AG08395 (cell line): ENCODE results near the gene TEX48.

Source experiments
- DNase-seq: peaks from one replicate; pipeline ENCODE4 v3.0.0; 2012; ENCODE audit warnings: mixed read lengths, low spot score

TEX48 gene, protein sequence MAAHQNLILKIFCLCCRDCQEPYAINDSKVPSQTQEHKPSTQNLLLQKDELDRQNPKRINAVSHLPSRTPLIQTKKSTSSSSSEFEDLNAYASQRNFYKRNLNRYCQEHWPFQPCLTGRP

DNA sequence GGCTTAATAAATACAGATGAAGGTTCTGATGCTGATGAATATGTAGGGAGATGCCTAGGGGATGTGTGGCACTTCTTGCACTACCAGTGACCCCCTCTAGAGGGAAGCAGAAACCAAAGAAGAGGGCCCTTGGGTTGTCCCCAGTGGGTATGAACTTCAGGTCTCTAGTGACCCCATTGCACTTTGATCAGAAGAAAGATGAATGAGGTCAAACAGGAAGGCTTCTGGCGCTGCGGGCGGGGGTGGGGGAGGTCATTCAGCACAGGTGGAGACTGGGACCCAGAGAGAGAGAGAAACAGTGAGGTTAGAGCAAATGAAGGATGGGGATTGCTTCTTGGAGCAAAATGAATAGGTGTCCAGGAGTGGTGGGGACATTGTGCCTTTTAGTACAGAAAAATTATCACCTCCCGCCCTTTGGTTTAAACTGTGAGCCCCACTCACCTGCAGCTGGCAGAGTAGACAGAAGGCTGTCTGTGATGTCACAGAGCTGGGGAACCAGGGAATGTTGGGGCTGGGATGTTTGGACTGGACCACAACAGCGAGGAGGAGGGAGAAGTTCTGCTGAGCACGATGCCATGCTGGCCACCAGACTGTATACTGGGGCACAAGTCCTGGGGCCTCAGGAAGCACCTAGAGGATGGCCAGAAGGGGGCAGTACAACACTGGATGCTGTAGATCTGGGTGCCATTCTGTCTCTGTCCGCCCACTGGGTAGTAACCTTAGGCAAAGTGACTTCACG is at the start of gene TEX48:
Gene TEX48, minus strand, starts transcription at position 599 of the 739 bp plus-strand sequence. CDS start 10,469 bp downstream, outside the sequence.
- peak; percentile 69 for DNase-seq

DNA sequence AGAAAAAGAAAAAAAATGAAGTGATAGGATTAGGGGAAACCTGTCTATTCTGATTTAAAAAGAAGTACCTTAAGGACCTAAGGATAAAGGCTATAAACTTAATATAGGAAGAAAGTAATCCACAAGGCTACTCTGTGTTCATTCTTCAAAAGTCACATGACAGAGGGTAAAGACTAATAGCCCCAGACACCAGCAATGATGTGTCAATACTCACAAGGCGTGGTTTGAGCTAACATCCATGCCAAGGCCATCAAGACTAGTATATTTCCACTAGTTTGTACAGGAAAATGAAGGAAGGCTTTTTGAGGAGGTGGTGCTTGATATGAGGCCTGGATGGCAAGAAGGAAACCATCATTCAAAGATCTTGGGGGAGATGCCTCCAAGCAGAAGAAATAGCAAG is 49.7 kb upstream of the TEX48 start:
- no peak for DNase-seq

GRCh38 chr9:114729706-114730105 is 47.7 kb upstream of the TEX48 start:
- DNase-seq = no peak

DNA sequence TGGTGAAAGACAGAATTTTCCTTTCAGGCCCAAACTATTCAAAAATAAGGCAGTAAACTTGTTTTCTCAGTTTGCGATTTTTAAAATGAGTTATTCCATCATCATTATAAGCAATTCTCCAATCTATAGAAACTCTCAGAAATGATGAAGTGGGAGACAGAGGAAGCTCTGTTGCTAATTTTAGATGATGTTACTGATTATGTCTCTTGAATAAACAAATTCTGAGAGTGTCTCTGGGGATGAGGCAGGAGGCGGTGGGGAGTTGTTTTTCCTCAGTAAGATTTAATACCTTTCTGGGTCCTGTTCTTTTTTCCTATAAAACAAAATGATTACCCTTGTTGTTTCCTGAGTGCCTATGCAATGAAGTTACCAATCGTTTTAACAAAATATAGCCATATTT is 43.9 kb upstream of the TEX48 start:
- no peak for DNase-seq

DNA sequence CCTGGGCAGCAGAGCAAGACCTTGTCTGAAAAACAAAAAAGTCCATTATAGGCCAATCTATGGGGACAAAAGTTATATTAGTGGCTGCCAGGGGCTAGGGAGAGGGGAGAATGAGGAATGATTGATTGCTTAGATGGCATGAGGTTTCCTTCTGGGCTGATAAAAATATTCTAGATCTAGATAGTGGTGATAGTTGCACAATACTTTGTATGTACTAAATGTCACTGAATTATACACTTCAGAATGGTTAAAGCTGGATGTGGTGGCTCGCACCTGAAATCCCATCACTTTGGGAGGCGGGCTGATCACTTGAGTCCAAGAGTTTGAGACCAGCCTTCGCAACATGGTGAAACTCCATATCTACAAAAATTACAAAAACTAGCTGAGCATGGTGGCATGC is 42.8 kb upstream of the TEX48 start:
- no peak for DNase-seq

- DNase-seq = no peak
These were observed 41.9 kb upstream of the TEX48 start for GRCh38 chr9:114723931-114724330.

- no peak for DNase-seq
These were observed 41.1 kb upstream of the TEX48 start for GRCh38 chr9:114722937-114723620.

DNA sequence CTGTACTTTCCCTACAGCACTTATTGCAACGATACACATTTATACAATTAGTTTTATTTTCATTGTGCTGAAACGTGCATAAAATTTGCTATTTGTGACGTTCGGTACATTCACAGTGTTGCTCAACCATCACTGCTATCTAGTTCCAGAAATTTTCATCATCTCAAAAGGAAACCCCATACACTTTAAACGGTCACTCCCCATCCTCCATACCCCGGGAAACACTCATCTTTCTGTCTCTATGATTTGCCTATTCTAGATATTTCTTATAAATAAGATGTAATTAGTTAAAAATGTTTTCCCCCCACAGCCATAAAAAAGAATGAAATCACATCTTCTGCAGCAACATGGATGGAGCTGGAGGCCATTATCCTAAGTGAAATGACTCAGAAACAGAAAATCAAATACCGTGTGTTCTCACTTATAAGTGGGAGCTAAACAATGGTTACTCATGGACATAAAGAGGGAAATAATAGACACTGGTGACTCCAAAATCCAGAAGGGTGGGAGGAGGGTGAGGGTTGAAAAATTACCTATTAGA is 40.2 kb upstream of the TEX48 start:
- DNase-seq = peak; percentile 52

DNA sequence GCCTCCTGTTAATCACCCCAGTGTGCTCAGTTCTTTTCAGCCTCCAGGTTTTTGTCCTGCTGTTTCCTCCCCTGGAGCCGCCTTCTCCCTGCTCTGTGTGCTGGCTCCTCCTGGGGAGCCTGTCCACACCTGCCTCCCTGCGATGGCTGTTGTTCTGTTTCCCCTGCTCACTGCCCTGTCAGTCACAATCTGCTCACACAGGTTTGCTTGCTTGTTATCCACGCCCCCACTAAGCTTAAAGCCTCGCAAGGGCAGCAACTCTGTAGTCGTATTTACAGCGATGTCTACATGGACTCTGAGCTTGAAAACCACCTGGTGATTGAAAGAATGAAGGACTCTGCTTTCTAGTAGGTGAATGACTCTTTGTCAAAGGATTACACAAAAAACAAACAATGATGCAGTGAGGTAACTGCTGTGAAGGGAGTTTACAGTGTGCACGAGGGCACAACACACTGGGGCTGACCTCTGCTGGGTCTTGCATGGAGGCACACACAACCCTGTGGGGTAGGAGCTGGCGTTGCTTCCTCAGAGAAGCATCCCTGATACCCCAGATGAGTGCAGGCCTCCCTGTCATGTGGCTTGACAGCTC is 39.6 kb upstream of the TEX48 start:
- no peak for DNase-seq

- peak; percentile 24 for DNase-seq
These were observed 38.2 kb upstream of the TEX48 start for GRCh38 chr9:114720086-114720676.

DNA sequence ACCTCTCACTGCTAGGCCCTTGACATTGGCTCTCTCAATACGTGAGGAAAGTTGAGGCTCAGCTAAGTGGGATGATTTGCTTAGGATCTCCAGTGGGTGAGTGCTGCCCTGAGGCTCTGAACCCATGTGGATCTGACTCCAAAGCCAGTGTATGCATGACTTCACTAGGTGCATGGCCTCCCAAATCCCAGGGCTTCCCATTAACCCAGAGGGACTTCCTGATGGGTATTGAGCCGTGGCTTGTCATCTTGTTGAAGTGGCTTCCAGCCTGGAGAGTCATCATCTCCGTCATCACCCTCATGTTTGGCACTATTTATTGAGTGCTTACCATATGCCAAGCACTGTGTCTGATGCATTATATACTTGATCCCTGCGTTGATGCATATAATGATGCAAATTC is 37.3 kb upstream of the TEX48 start:
- DNase-seq = no peak

GRCh38 chr9:114718801-114719221 is 36.8 kb upstream of the TEX48 start:
- DNase-seq = no peak

- DNase-seq = no peak
These were observed 36.0 kb upstream of the TEX48 start for GRCh38 chr9:114717908-114718486.

GRCh38 chr9:114709636-114710035 is 27.6 kb upstream of the TEX48 start:
- DNase-seq = no peak

- DNase-seq = no peak
These were observed 24.7 kb upstream of the TEX48 start for GRCh38 chr9:114706711-114707110.

DNA sequence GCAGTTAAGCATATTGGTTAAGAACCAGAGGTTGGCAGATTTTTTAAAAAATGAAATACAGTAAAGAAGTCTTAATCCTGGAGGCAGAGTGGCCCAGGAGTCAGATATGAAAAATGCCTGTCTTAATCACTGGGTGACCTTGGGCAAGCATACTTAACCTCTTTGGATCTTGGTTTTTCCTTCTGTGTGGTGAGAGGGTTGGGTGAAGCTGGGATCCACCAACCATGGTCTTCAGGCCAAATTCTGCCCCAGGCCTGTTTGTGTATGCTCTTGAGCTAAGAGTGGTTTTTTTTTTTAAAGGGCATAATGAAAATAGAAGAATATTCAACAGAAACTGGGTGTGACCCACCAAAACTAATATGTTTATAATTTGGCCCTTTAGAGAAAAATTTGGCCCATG is 20.0 kb upstream of the TEX48 start:
- DNase-seq = no peak

GRCh38 chr9:114697951-114698351 is 16.0 kb upstream of the TEX48 start:
- DNase-seq = no peak

DNA sequence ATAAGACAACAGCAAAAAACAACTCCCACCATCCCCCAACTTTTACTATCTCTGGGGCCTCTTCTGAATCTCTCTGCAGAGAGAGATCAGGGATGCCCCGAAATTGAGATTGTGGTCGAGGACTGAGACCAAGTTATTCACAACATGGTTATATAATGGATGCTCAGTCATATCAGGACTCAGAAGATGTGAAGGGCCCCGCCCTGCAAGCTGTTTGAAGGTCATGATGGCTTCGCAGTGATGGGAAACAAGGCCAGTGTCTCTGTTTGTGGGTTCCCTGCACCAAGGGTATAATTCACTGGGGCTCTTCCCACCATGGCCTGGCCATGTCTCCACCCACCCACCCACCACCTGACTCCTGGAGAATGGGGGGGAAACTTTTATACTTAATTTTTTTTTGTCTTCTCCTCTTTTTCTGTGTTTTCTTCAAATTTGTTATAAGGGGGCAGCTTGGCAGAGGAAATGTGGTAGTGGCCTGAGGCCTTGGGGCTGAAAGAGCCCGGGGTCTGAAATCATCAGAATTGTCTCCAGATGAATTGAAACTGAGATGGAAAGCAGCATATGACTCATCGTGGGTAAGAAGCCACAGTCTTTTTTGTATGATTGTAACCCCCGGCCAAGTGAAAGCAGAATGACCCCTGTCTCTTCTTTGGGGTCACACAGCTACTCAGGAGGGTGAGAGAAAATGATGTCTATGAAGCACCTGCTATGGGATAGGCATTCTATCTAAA is 15.0 kb upstream of the TEX48 start:
- peak; percentile 37 for DNase-seq

DNA sequence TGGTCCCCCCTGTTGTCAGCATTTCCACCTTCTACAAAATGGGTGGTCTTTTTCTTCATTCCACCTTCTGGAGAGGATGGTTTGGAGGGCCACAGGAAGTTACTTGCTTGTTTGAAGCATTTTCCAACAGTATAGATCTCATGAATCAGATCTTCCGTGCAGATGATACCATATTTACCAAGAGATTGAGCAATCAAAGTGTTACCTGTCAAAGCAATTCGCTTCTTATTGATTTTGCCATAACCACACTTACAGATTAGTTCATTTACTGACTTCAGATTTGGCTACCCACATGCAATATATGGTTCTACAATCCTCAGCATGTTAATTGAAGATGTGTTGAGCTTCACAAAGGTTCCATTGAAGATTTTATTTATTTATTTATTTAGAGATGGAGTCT is 14.0 kb upstream of the TEX48 start:
- DNase-seq = no peak

- peak; percentile 7 for DNase-seq
These were observed 12.8 kb upstream of the TEX48 start for GRCh38 chr9:114694719-114695269.

- peak; percentile 76 for DNase-seq
These were observed 12.2 kb upstream of the TEX48 start for GRCh38 chr9:114694146-114694545.
